Neural progenitor cell (in vitro differentiated cells): ENCODE measurements around the gene RRN3. TPM values are rescaled to one million over a fixed set of nuclear protein-coding genes. Genes with fewer than 3 reads are reported as not detected.

ENCODE experiments used
- DNase-seq: peaks from one replicate; pipeline ENCODE4 v3.0.0-alpha.2; 2016; ENCODE audit warnings: low spot score
- H2AFZ ChIP-seq: fragments of 200-600 bp; sonication (generic); replicated peaks from 2 replicates; pipeline ENCODE4 v1.6.1; 2016; ENCODE audit warnings: antibody characterized with exemption
- H3F3A ChIP-seq: fragments of 200-600 bp; sonication (generic); 2 replicates; pipeline ENCODE4 v1.6.1; 2016; ENCODE audit warnings: antibody characterized with exemption, low read depth
- H3K27ac ChIP-seq: fragments of 200-600 bp; sonication (generic); 2 replicates; pipeline ENCODE4 v1.5.1; 2016; ENCODE audit warnings: mild to moderate bottlenecking
- H3K27me3 ChIP-seq: fragments of 200-600 bp; sonication (generic); 2 replicates; pipeline ENCODE4 v1.6.1; 2016; ENCODE audit warnings: mild to moderate bottlenecking, moderate library complexity
- H3K36me3 ChIP-seq: fragments of 200-600 bp; sonication (generic); 2 replicates; pipeline ENCODE4 v1.5.1; 2016
- H3K4me1 ChIP-seq: fragments of 200-600 bp; sonication (generic); 2 replicates; pipeline ENCODE4 v1.6.1; 2016; ENCODE audit warnings: mixed run types
- H3K4me2 ChIP-seq: fragments of 200-600 bp; sonication (generic); 2 replicates; pipeline ENCODE4 v1.6.1; 2016
- H3K4me3 ChIP-seq: fragments of 200-600 bp; sonication (generic); 2 replicates; pipeline ENCODE4 v1.5.1; 2016
- H3K79me2 ChIP-seq: fragments of 200-600 bp; sonication (generic); 2 replicates; pipeline ENCODE4 v1.6.1; 2016; ENCODE audit warnings: low read depth
- H3K9ac ChIP-seq: fragments of 200-600 bp; sonication (generic); 2 replicates; pipeline ENCODE4 v1.6.1; 2016
- H3K9me3 ChIP-seq: fragments of 200-600 bp; sonication (generic); 2 replicates; pipeline ENCODE4 v1.5.1; 2016; ENCODE audit warnings: low read depth
- H4K20me1 ChIP-seq: fragments of 200-600 bp; sonication (generic); 2 replicates; pipeline ENCODE4 v1.6.1; 2016; ENCODE audit warnings: low read depth
- H3K27ac Mint-ChIP-seq: 3 replicates; pipeline ENCODE4 v1.8.0; 2021; ENCODE audit warnings: mixed read lengths
- H3K27me3 Mint-ChIP-seq: 2 replicates; pipeline ENCODE4 v1.8.0; 2022; ENCODE audit warnings: low read depth, mild to moderate bottlenecking, inconsistent platforms, moderate library complexity, mixed read lengths; ENCODE audit not compliant: insufficient read depth
- H3K36me3 Mint-ChIP-seq: 3 replicates; pipeline ENCODE4 v1.8.0; 2021; ENCODE audit warnings: mixed read lengths
- H3K4me1 Mint-ChIP-seq: 3 replicates; pipeline ENCODE4 v1.8.0; 2021; ENCODE audit warnings: mixed read lengths
- H3K4me3 Mint-ChIP-seq: 3 replicates; pipeline ENCODE4 v1.8.0; 2021; ENCODE audit warnings: mild to moderate bottlenecking, moderate library complexity, mixed read lengths
- H3K9me3 Mint-ChIP-seq: 3 replicates; pipeline ENCODE4 v1.8.0; 2020; ENCODE audit warnings: mixed read lengths
- CTCF ChIP-seq: fragments of 200-600 bp; sonication (generic); IDR thresholded peaks from 2 replicates; pipeline ENCODE4 v1.5.1; 2017; ENCODE audit warnings: antibody characterized with exemption, mild to moderate bottlenecking
- EZH2 ChIP-seq: fragments of 200-600 bp; sonication (generic); IDR thresholded peaks from 2 replicates; pipeline ENCODE4 v1.6.1; 2017; ENCODE audit warnings: antibody characterized with exemption, mild to moderate bottlenecking, moderate library complexity
- EZH2phosphoT487 ChIP-seq: fragments of 200-600 bp; sonication (generic); IDR thresholded peaks from 2 replicates; pipeline ENCODE4 v1.6.1; 2017; ENCODE audit warnings: antibody characterized with exemption
- total RNA-seq: library from RNA; depleted of rRNA; stranded (reverse); fragments of >200 nt; gene quantifications from 2 replicates; pipeline ENCODE4 v1.2.3, GENCODE V29; 2015; ENCODE audit warnings: low replicate concordance

Gene RRN3
- total RNA-seq, 1 donor from 2014 or later, result 39.1 TPM

- Mint-ChIP-seq H3K27ac (no peak overlapping the region), H3K4me1 (no peaks in the 10 kb centered on the region), H3K4me3 (no peak overlapping the region), H3K36me3 (peaks cover 10% of the 10 kb centered on the region), H3K9me3 (no peaks in the 10 kb centered on the region), H3K27me3 (peaks cover 2% of the 10 kb centered on the region)
- H3K27me3 ChIP-seq, result no peaks in the 10 kb centered on the region
- H4K20me1 ChIP-seq, result no peaks in the 10 kb centered on the region
- no peaks in the 10 kb centered on the region for H3K36me3 ChIP-seq
- no peaks in the 10 kb centered on the region for H3K4me1 ChIP-seq
- no peak for DNase-seq
- H3F3A ChIP-seq, result no peaks in the 10 kb centered on the region
- no peaks in the 10 kb centered on the region for H3K9me3 ChIP-seq
- no peak overlapping the region for H2AFZ ChIP-seq
- H3K27ac ChIP-seq, result peak overlapping the region; percentile 13
- H3K4me3 ChIP-seq, result no peak overlapping the region
- TF ChIP-seq EZH2 (no peak), EZH2phosphoT487 (no peak), CTCF (no peak)
- H3K79me2 ChIP-seq, result peaks cover 3% of the 10 kb centered on the region
- H3K9ac ChIP-seq, result no peak overlapping the region
- no peak overlapping the region for H3K4me2 ChIP-seq
These were observed 49.8 kb downstream of the RRN3 start for GRCh38 chr16:15044286-15044685.

- no peak for DNase-seq
- no peaks in the 10 kb centered on the region for H3K9me3 Mint-ChIP-seq
- TF ChIP-seq EZH2 (no peak), CTCF (no peak), EZH2phosphoT487 (no peak)
- H3K27ac ChIP-seq, result no peak overlapping the region
- H3K36me3 Mint-ChIP-seq, result peaks cover 13% of the 10 kb centered on the region
- H3K9ac ChIP-seq, result no peak overlapping the region
- H3K4me1 Mint-ChIP-seq, result peaks cover 4% of the 10 kb centered on the region
- H3K4me1 ChIP-seq, result no peaks in the 10 kb centered on the region
- no peaks in the 10 kb centered on the region for H3K36me3 ChIP-seq
- no peaks in the 10 kb centered on the region for H3K27me3 ChIP-seq
- no peaks in the 10 kb centered on the region for H3K9me3 ChIP-seq
- no peak overlapping the region for H3K4me2 ChIP-seq
- H4K20me1 ChIP-seq, result no peaks in the 10 kb centered on the region
- H3K4me3 Mint-ChIP-seq, result no peak overlapping the region
- no peak overlapping the region for H3K4me3 ChIP-seq
- H3K27ac Mint-ChIP-seq, result no peak overlapping the region
- no peaks in the 10 kb centered on the region for H3K79me2 ChIP-seq
- H3F3A ChIP-seq, result no peaks in the 10 kb centered on the region
- H2AFZ ChIP-seq, result no peak overlapping the region
- H3K27me3 Mint-ChIP-seq, result peaks cover 2% of the 10 kb centered on the region
These were observed 50.7 kb downstream of the RRN3 start for GRCh38 chr16:15043344-15043743.

GRCh38 chr16:15041271-15042004 is 52.6 kb downstream of the RRN3 start:
- Histone ChIP-seq H3K27ac (no peak overlapping the region), H3K4me1 (no peaks in the 10 kb centered on the region), H3F3A (no peaks in the 10 kb centered on the region), H3K9me3 (no peaks in the 10 kb centered on the region), H3K4me2 (no peak overlapping the region), H4K20me1 (no peaks in the 10 kb centered on the region), H3K9ac (no peak overlapping the region), H3K79me2 (no peaks in the 10 kb centered on the region), H3K4me3 (no peak overlapping the region), H3K36me3 (no peaks in the 10 kb centered on the region), H2AFZ (no peak overlapping the region), H3K27me3 (no peaks in the 10 kb centered on the region)
- no peak overlapping the region for H3K27ac Mint-ChIP-seq
- H3K4me3 Mint-ChIP-seq, result no peak overlapping the region
- H3K36me3 Mint-ChIP-seq, result peaks cover 13% of the 10 kb centered on the region
- peaks cover 4% of the 10 kb centered on the region for H3K4me1 Mint-ChIP-seq
- peaks cover 2% of the 10 kb centered on the region for H3K27me3 Mint-ChIP-seq
- no peak for TF ChIP-seq EZH2
- TF ChIP-seq EZH2phosphoT487, result no peak
- TF ChIP-seq CTCF, result no peak
- DNase-seq, result peak; percentile 29
- H3K9me3 Mint-ChIP-seq, result no peaks in the 10 kb centered on the region
